GM18505 (cell line): ENCODE results near the gene C13orf42.

ENCODE experiments used
- ATAC-seq: cut with Tn5 transposase; IDR thresholded peaks from one replicate; pipeline ENCODE4 v1.9.1; 2021; ENCODE audit not compliant: unreplicated experiment
- POLR2A ChIP-seq: IDR thresholded peaks from 4 replicates; pipeline ENCODE4 v1.6.1; 2011; ENCODE audit warnings: borderline replicate concordance; ENCODE audit not compliant: insufficient read depth, insufficient read length; ENCODE audit errors: extremely low read depth

Gene C13orf42

GRCh38 chr13:51041710-51042109, 69.4 kb downstream of the C13orf42 start:
- ATAC-seq: no peak
- TF ChIP-seq POLR2A: no peak

GRCh38 chr13:51041126-51041525, 69.9 kb downstream of the C13orf42 start:
- no peak for ATAC-seq
- TF ChIP-seq POLR2A: no peak

- no peak for ATAC-seq
- TF ChIP-seq POLR2A: no peak
Observed at GRCh38 chr13:51040431-51040830, 70.6 kb downstream of the C13orf42 start.

- no peak for TF ChIP-seq POLR2A
- ATAC-seq: no peak
Observed at GRCh38 chr13:51036418-51036817, 74.7 kb downstream of the C13orf42 start.

- TF ChIP-seq POLR2A: no peak
- ATAC-seq: no peak
Observed at GRCh38 chr13:51035978-51036377, 75.1 kb downstream of the C13orf42 start.

GRCh38 chr13:51035469-51035868, 75.6 kb downstream of the C13orf42 start:
- ATAC-seq: no peak
- TF ChIP-seq POLR2A: no peak

- no peak for ATAC-seq
- TF ChIP-seq POLR2A: no peak
Observed at GRCh38 chr13:51034906-51035305, 76.2 kb downstream of the C13orf42 start.

- no peak for TF ChIP-seq POLR2A
- ATAC-seq: no peak
Observed at GRCh38 chr13:51033421-51034185, 77.5 kb downstream of the C13orf42 start.

- ATAC-seq: no peak
- TF ChIP-seq POLR2A: no peak
Observed at GRCh38 chr13:51032831-51033230, 78.2 kb downstream of the C13orf42 start.
